Measurements from ENCODE around the gene AZU1.

AZU1 gene

DNA sequence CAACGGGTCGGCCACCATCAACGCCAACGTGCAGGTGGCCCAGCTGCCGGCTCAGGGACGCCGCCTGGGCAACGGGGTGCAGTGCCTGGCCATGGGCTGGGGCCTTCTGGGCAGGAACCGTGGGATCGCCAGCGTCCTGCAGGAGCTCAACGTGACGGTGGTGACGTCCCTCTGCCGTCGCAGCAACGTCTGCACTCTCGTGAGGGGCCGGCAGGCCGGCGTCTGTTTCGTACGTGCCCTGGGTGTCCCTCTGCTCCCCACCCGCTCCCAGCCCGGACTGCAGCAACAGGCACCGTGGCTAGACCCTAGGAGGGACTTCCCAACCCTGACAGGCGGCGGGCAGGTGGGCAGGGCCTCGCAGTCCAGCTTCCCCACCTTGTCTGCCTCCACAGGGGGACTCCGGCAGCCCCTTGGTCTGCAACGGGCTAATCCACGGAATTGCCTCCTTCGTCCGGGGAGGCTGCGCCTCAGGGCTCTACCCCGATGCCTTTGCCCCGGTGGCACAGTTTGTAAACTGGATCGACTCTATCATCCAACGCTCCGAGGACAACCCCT, 28.0 kb downstream of the AZU1 start:
- Histone ChIP-seq H3K4me1 (ENCODE audit: control insufficient read depth, insufficient read depth, low read length) (no peaks in the 10 kb centered on the region), H3K9ac (ENCODE audit: low read depth, low read length) (no peak overlapping the region), H3K4me3 (ENCODE audit: low read depth, low read length) (no peak overlapping the region), H3K9me3 (ENCODE audit: control insufficient read depth, insufficient read depth, low read length) (no peaks in the 10 kb centered on the region), H3K36me3 (ENCODE audit: control insufficient read depth, insufficient read depth, low read length) (no peaks in the 10 kb centered on the region), H3K27me3 (ENCODE audit: control insufficient read depth, insufficient read depth, low read length) (peaks cover 5% of the 10 kb centered on the region)

DNA sequence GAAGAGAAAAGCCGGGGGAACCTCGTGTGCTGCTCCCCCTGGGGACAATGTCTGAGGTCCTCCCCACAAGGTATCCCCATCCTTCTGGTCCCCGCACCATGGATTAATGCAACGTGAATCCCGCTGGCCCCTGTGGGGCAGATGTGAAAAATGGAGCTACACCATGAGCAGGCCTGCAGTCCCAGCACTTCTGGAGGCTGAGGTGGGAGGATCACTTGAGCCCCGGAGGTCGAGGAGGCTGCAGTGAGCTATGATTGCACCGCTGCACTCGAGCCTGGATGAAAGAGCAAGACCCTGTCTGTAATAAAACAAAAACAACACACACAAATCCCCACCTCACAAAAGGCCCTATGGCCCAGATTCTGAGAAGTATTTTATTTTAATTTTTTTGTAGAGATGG, 30.6 kb downstream of the AZU1 start:
- H3K9me3 ChIP-seq (ENCODE audit: control insufficient read depth, insufficient read depth, low read length): no peaks in the 10 kb centered on the region
- no peak overlapping the region for H3K4me3 ChIP-seq (ENCODE audit: low read depth, low read length)
- H3K9ac ChIP-seq (ENCODE audit: low read depth, low read length): no peak overlapping the region
- peaks cover 5% of the 10 kb centered on the region for H3K27me3 ChIP-seq (ENCODE audit: control insufficient read depth, insufficient read depth, low read length)
- no peaks in the 10 kb centered on the region for H3K36me3 ChIP-seq (ENCODE audit: control insufficient read depth, insufficient read depth, low read length)
- H3K4me1 ChIP-seq (ENCODE audit: control insufficient read depth, insufficient read depth, low read length): no peaks in the 10 kb centered on the region

DNA sequence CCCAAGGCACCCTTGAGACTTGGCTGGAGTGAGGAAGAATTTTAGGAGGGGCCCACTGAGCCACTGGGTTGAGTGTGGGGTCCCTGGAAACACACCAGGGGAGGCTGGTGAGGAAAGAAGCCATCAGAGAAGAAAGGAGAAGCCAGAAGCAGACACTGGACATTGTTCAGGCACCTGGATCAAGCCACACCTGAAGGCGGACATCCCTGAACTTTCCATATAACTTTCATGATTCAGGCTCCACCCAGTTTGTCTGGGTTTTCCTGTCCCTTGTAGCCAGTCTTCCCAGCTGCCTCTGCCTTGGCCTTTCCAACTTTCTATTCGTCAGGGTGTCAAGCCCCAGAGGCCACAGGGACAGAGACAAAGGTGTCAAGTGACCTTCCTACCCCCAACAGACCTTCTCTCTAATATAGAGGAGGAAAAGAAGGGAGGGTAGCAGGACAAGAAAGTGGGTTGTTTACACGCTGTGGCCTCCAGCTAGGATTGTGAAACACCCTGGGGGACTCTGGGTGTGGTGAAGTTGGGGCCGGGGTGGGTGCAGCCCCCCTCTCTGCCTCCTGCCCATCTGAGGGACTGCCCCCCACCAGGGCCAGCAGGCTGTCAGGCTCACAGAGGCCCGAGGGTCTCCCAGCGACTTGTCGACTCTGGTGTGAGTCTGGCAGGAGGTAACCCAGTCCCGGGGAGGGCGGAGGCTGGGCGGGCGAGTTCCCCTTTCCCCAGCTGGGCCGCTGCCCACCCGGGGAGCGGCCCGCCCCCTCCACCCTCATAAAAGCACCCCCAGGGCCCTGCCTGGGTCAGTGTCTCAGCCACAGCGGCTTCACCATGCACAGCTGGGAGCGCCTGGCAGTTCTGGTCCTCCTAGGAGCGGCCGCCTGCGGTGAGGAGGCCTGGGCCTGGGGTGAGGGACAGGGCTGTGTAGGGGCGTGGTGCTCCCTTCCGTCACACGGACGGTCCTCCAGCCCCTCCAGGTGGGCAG, 31.5 kb downstream of the AZU1 start, which contains the start of gene CFD:
CFD (plus strand) TSS at position 797 of the 976 bp plus-strand sequence; CDS start at position 823, 26 bp downstream.
- Histone ChIP-seq H3K9me3 (ENCODE audit: control insufficient read depth, insufficient read depth, low read length) (no peaks in the 10 kb centered on the region), H3K27me3 (ENCODE audit: control insufficient read depth, insufficient read depth, low read length) (peaks cover 5% of the 10 kb centered on the region), H3K36me3 (ENCODE audit: control insufficient read depth, insufficient read depth, low read length) (no peaks in the 10 kb centered on the region), H3K4me3 (ENCODE audit: low read depth, low read length) (peak within 1 kb of the TSS; percentile 54), H3K9ac (ENCODE audit: low read depth, low read length) (no peak within 1 kb of the TSS), H3K4me1 (ENCODE audit: control insufficient read depth, insufficient read depth, low read length) (no peaks in the 10 kb centered on the region)

DNA sequence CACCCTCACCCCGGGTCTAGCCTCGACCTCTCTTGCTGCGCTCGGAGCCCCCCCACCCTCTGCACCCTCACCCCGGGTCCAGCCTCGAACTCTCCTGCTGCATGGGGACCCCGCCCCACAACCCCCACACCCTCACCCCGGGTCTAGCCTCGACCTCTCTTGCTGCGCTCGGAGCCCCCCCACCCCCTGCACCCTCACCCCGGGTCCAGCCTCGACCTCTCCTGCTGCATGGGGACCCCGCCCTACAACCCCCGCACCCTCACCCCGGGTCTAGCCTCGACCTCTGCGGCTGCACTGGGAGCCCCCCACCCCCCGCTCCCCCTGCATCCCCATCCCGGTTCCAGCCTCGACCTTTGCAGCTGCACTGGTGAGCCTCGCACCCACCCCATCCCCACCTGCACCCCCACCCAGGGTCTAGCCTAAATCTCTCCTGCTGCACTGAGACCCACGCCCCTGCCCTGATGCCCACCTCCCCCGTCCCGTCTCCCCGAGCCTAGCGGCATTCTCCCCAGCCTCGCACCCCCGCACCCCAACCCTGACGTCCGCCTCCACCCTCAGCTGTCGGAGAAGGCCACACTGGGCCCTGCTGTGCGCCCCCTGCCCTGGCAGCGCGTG, 33.6 kb downstream of the AZU1 start:
- Histone ChIP-seq H3K27me3 (ENCODE audit: control insufficient read depth, insufficient read depth, low read length) (peaks cover 5% of the 10 kb centered on the region), H3K36me3 (ENCODE audit: control insufficient read depth, insufficient read depth, low read length) (no peaks in the 10 kb centered on the region), H3K4me1 (ENCODE audit: control insufficient read depth, insufficient read depth, low read length) (no peaks in the 10 kb centered on the region), H3K4me3 (ENCODE audit: low read depth, low read length) (peak overlapping the region; percentile 22), H3K9me3 (ENCODE audit: control insufficient read depth, insufficient read depth, low read length) (no peaks in the 10 kb centered on the region), H3K9ac (ENCODE audit: low read depth, low read length) (no peak overlapping the region)

DNA sequence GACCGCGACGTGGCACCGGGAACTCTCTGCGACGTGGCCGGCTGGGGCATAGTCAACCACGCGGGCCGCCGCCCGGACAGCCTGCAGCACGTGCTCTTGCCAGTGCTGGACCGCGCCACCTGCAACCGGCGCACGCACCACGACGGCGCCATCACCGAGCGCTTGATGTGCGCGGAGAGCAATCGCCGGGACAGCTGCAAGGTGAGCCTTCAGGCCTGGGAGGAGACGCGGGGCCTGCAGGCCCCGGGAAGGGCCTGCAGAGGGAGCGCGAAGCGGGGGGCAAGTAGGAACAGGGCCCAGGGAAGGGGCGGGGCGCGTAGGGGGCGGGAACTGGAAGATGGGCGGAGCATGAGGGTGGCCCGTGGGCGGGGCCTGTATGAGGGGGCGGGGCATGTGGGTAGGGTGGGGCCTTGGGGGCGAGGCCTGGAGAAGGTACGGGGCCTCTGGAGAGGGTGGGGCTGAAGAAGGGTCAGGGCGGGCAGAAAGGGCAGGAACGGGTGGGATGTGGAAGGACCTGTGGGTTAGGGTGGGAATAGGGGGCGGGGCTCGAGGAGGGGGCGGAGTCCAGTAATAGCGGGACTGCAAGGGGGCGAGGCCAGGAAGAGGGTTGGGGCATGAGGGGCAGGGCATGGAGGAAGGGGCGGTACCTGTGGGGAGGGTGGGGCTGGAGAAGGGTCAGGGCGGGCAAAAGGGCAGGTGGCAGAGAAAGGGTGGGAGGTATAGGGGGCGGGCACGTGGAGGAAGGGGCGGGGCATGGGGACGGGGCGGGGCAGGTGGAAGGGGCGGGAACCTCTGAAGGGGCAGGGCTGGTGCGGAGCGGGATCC, 34.3 kb downstream of the AZU1 start:
- Histone ChIP-seq H3K9me3 (ENCODE audit: control insufficient read depth, insufficient read depth, low read length) (no peaks in the 10 kb centered on the region), H3K36me3 (ENCODE audit: control insufficient read depth, insufficient read depth, low read length) (no peaks in the 10 kb centered on the region), H3K4me3 (ENCODE audit: low read depth, low read length) (peak overlapping the region; percentile 49)

DNA sequence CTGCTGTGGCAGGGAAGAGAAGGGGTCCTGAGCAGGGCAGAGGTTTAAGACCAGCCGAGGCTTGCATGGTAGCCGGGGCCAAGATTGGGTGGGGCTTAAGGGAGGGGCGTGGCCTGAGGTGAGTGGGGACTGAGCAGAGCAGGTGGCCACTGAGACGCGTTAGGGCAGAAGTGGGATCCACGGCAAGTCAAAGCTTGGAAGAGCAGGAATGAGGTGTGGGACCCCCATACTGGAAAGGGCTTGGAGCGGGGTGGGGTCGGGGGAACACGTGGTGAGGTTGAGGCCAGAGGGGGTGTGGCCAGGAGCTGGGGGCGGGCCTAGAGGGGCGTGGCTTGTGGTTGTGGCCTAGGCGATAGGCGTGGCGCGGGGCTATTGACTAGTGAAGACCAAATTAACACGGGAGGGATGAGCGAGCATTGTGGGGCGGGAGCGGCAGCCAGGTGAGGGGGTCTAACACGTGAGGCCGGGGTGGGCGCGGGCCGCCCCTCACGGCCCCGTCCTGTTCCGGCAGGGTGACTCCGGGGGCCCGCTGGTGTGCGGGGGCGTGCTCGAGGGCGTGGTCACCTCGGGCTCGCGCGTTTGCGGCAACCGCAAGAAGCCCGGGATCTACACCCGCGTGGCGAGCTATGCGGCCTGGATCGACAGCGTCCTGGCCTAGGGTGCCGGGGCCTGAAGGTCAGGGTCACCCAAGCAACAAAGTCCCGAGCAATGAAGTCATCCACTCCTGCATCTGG, 35.1 kb downstream of the AZU1 start:
- peak overlapping the region; percentile 49 for H3K4me3 ChIP-seq (ENCODE audit: low read depth, low read length)
- H3K4me1 ChIP-seq (ENCODE audit: control insufficient read depth, insufficient read depth, low read length): no peaks in the 10 kb centered on the region
- H3K9ac ChIP-seq (ENCODE audit: low read depth, low read length): no peak overlapping the region
- peaks cover 5% of the 10 kb centered on the region for H3K27me3 ChIP-seq (ENCODE audit: control insufficient read depth, insufficient read depth, low read length)
- peaks cover 1% of the 10 kb centered on the region for H3K36me3 ChIP-seq (ENCODE audit: control insufficient read depth, insufficient read depth, low read length)
- no peaks in the 10 kb centered on the region for H3K9me3 ChIP-seq (ENCODE audit: control insufficient read depth, insufficient read depth, low read length)

More for the DNA sequence above, 34.3 kb downstream of the AZU1 start:
- Histone ChIP-seq H3K4me1 (ENCODE audit: control insufficient read depth, insufficient read depth, low read length) (no peaks in the 10 kb centered on the region), H3K9ac (ENCODE audit: low read depth, low read length) (no peak overlapping the region), H3K27me3 (ENCODE audit: control insufficient read depth, insufficient read depth, low read length) (peaks cover 5% of the 10 kb centered on the region)

DNA sequence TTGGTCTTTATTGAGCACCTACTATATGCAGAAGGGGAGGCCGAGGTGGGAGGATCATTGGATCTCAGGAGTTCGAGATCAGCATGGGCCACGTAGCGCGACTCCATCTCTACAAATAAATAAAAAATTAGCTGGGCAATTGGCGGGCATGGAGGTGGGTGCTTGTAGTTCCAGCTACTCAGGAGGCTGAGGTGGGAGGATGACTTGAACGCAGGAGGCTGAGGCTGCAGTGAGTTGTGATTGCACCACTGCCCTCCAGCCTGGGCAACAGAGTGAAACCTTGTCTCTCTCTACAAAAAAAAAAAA, 35.6 kb downstream of the AZU1 start:
- H3K4me1 ChIP-seq (ENCODE audit: control insufficient read depth, insufficient read depth, low read length): no peaks in the 10 kb centered on the region
- peaks cover 5% of the 10 kb centered on the region for H3K27me3 ChIP-seq (ENCODE audit: control insufficient read depth, insufficient read depth, low read length)
- H3K9me3 ChIP-seq (ENCODE audit: control insufficient read depth, insufficient read depth, low read length): no peaks in the 10 kb centered on the region
- no peak overlapping the region for H3K9ac ChIP-seq (ENCODE audit: low read depth, low read length)
- peak overlapping the region; percentile 49 for H3K4me3 ChIP-seq (ENCODE audit: low read depth, low read length)
- H3K36me3 ChIP-seq (ENCODE audit: control insufficient read depth, insufficient read depth, low read length): peaks cover 6% of the 10 kb centered on the region

DNA sequence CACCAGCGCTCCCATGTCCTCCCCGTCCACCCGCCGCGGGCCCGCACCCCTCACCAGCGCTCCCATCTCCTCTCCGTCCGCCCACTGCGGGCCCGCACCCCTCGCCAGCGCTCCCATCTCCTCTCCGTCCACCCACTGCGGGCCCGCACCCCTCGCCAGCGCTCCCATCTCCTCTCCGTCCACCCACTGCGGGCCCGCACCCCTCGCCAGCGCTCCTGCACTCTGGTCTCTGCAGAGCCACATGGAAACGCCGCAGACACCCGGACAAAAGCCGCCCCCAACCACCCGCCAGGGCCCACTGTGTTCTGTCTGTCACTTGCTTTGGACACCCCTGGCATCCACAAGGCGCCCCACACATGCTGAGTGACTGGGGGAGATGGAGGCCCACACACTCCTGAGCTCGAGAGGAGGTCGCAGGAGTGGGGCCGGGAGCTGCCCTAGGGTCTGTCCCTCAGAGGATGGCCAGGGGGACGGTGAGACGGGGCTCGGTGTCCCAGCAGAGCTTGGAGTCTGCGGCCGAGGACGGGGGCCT, 39.2 kb downstream of the AZU1 start:
- H3K4me1 ChIP-seq (ENCODE audit: control insufficient read depth, insufficient read depth, low read length): no peaks in the 10 kb centered on the region
- peaks cover 21% of the 10 kb centered on the region for H3K36me3 ChIP-seq (ENCODE audit: control insufficient read depth, insufficient read depth, low read length)
- H3K4me3 ChIP-seq (ENCODE audit: low read depth, low read length): no peak overlapping the region
- H3K27me3 ChIP-seq (ENCODE audit: control insufficient read depth, insufficient read depth, low read length): no peaks in the 10 kb centered on the region
- no peak overlapping the region for H3K9ac ChIP-seq (ENCODE audit: low read depth, low read length)
- no peaks in the 10 kb centered on the region for H3K9me3 ChIP-seq (ENCODE audit: control insufficient read depth, insufficient read depth, low read length)

DNA sequence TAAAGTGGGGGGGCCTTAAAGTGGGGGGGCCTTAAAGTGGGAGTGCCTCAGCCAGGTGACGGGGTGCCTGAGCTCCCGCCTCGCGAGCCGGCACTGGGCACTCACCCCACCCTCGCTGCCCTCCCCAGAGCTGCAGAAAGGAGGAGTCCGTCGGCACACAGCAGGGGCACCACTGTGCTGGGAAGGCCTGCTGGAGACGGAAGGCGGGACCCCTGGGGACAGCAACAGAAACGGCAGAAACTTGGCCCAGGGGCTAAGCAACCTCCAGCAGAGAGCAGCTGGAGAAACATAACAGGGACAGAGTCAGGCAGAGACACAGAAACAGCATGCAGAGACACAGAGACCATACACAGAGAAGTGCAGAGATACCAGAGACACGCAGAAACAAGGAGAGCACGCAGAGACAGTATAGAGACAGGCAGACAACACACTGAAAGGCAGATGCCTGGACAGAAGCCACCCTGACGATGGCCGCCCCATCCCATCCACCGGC, 39.7 kb downstream of the AZU1 start:
- Histone ChIP-seq H3K27me3 (ENCODE audit: control insufficient read depth, insufficient read depth, low read length) (no peaks in the 10 kb centered on the region), H3K9me3 (ENCODE audit: control insufficient read depth, insufficient read depth, low read length) (no peaks in the 10 kb centered on the region), H3K9ac (ENCODE audit: low read depth, low read length) (no peak overlapping the region), H3K4me3 (ENCODE audit: low read depth, low read length) (no peak overlapping the region), H3K36me3 (ENCODE audit: control insufficient read depth, insufficient read depth, low read length) (peaks cover 21% of the 10 kb centered on the region), H3K4me1 (ENCODE audit: control insufficient read depth, insufficient read depth, low read length) (peaks cover 2% of the 10 kb centered on the region)

DNA sequence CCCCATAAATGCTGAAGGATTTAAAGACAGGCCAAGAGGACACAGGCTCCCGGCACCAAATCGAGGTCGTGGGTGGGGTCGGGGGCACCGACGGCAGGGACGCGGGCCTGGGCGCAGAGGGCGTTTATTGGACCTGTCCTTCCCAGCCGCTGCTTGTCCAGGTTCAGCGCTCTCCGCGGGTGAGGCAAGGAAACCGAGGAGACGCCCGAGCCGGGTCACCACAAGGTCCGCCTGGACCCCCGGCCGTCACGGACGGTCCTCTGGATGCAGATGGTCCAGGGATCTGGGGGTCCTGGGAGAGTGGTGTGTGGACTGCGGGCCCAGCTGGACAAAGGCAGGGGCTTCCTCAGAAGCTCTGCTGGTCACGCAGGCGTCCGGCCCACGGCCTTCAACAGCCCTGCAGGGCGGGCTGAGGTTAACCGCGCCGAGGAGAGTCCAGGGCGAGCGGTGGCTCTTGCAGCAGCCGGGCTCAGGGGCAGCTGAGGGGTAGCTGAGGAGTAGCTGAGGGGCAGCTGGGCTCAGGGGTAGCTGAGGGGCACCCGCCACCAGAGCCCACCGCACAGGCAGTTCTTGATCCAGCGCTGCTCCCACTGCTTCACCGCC, 40.3 kb downstream of the AZU1 start:
- H3K4me3 ChIP-seq (ENCODE audit: low read depth, low read length): no peak overlapping the region
- H3K27me3 ChIP-seq (ENCODE audit: control insufficient read depth, insufficient read depth, low read length): no peaks in the 10 kb centered on the region
- H3K36me3 ChIP-seq (ENCODE audit: control insufficient read depth, insufficient read depth, low read length): peaks cover 21% of the 10 kb centered on the region
- H3K4me1 ChIP-seq (ENCODE audit: control insufficient read depth, insufficient read depth, low read length): peaks cover 2% of the 10 kb centered on the region
- H3K9ac ChIP-seq (ENCODE audit: low read depth, low read length): no peak overlapping the region
- no peaks in the 10 kb centered on the region for H3K9me3 ChIP-seq (ENCODE audit: control insufficient read depth, insufficient read depth, low read length)

Measured in iPS-15b (cell line).